ENCODE measurements around the gene MAML3. TPM values are rescaled to one million over a fixed set of nuclear protein-coding genes. Genes with fewer than 3 reads are reported as not detected.

MAML3 gene
- total RNA-seq, 4 donors from 2014 or later: 18.2 to 42.7 (median 28.6) TPM

DNA sequence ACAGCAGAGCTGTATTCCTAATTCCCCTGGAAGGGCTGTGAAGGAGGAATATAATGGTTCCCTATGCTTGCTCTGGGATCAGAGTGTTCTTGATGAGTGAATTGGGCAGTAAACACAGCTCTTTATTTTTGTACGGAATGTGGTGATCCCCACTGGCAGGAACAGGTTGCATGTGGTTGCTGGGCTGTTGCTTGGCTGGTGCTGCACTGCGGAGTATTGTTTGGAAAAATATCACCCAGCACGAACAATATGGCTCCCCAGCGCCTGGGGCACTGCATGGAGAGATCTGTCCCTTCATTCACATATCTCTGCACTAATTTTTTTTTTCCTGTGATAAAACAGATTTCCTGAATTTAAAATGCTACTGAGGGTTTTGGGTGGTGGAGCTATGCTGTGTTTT lies 368.6 kb downstream of the MAML3 start:
- 91% methylated on average over 4 of the region's 4 CpGs for WGBS
- DNase-seq (ENCODE audit: low spot score in 2 of 2): no peak
- H3K27ac ChIP-seq: no peak overlapping the region
- H3K36me3 ChIP-seq: no peaks in the 10 kb centered on the region
- H3K4me1 ChIP-seq: no peaks in the 10 kb centered on the region
- no peak overlapping the region for H3K4me3 ChIP-seq
- no peaks in the 10 kb centered on the region for H3K9me3 ChIP-seq
- no peaks in the 10 kb centered on the region for H3K27me3 ChIP-seq
- TF ChIP-seq POLR2A (IDR thresholded peaks at IDR 0.05): no peak
- no peak for TF ChIP-seq CTCF (IDR thresholded peaks at IDR 0.05)
- no peak for TF ChIP-seq EP300 (IDR thresholded peaks at IDR 0.05)
- no peak for TF ChIP-seq POLR2AphosphoS5 (IDR thresholded peaks at IDR 0.05)

DNA sequence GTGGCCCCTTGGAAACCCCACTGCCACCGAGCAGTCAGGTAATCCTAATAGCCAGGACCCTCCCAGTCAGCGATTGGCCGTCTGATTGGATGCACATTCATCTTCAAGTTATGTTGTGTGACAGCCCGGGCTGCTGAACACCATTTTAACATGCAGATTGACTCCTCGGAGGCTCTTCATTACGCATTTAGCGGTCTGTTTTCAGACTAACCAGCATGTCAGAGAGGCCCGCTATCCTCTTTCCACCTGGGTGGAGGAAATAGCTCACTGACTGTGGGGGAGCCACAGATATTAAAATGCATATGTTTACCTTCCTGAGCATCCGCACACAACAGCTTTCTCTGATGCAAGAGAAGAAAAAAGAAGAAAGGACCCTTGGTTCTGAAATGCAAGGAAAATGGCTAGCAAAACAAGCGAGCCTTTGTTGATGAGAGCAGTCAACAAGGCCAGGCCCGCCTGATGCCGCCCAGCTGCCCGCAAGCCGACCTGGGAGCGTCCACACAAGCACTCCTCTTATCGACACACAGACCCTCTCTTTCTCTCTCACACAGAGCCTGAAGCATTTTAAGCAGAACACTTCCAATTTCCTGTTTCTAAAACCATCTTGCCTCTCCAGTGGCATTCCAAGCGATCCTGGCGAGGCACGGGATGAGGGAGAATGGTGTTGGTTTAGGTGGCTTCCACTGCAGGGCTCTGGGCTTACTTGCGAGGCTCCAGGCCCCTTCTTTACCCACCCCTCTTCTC lies 370.1 kb downstream of the MAML3 start:
- Histone ChIP-seq H3K4me1 (no peaks in the 10 kb centered on the region), H3K36me3 (no peaks in the 10 kb centered on the region), H3K27me3 (no peaks in the 10 kb centered on the region), H3K27ac (peak overlapping the region; percentile 22), H3K4me3 (no peak overlapping the region), H3K9me3 (no peaks in the 10 kb centered on the region)
- WGBS: 82% methylated on average over 20 of the region's 20 CpGs
- DNase-seq (ENCODE audit: low spot score in 2 of 2): no peak
- no peak for TF ChIP-seq POLR2AphosphoS5 (IDR thresholded peaks at IDR 0.05)
- TF ChIP-seq CTCF (IDR thresholded peaks at IDR 0.05): no peak
- TF ChIP-seq EP300 (IDR thresholded peaks at IDR 0.05): no peak
- TF ChIP-seq POLR2A (IDR thresholded peaks at IDR 0.05): no peak

DNA sequence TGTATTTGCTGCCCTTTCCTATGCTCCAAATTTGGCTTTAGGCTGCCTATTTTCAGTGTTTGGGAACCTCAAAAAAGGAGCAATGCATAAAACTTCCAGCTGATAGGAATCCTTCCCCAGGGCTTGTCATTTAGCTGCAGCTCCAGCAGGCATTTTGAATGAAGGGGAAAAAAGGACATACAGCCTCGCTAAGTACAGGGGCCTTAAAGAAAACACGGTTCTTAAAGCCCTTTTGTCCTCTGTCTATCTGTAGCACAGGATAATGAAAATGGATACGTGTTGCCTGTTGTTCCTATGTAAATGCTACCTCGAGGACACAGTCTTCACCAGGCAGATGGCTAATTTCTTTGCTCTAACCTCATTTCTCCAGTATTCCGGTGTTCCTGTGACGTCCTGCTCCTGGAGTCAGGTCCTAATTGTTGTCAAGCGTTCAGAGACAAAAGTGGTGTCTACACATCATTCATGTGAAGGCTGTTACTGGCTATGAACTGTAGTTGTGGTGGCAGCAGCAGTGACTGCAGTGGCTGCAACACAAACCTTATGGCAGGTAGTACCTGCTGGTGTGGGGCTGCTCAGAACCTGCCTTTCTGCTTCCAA lies 371.0 kb downstream of the MAML3 start:
- DNase-seq (ENCODE audit: low spot score in 2 of 2): no peak
- TF ChIP-seq POLR2A (IDR thresholded peaks at IDR 0.05): no peak
- no peak for TF ChIP-seq CTCF (IDR thresholded peaks at IDR 0.05)
- TF ChIP-seq EP300 (IDR thresholded peaks at IDR 0.05): no peak
- no peak for TF ChIP-seq POLR2AphosphoS5 (IDR thresholded peaks at IDR 0.05)
- Histone ChIP-seq H3K4me1 (no peaks in the 10 kb centered on the region), H3K36me3 (no peaks in the 10 kb centered on the region), H3K27me3 (no peaks in the 10 kb centered on the region), H3K9me3 (no peaks in the 10 kb centered on the region), H3K4me3 (no peak overlapping the region), H3K27ac (no peak overlapping the region)
- 90% methylated on average over 7 of the region's 7 CpGs for WGBS

GRCh38 chr4:139781066-139781465 lies 372.9 kb downstream of the MAML3 start:
- H3K36me3 ChIP-seq: no peaks in the 10 kb centered on the region
- no peak overlapping the region for H3K4me3 ChIP-seq
- no peaks in the 10 kb centered on the region for H3K27me3 ChIP-seq
- 84% methylated on average over 3 of the region's 3 CpGs for WGBS
- no peak overlapping the region for H3K27ac ChIP-seq
- TF ChIP-seq POLR2A (IDR thresholded peaks at IDR 0.05) (no peak), CTCF (IDR thresholded peaks at IDR 0.05) (no peak), EP300 (IDR thresholded peaks at IDR 0.05) (no peak), POLR2AphosphoS5 (IDR thresholded peaks at IDR 0.05) (no peak)
- no peaks in the 10 kb centered on the region for H3K4me1 ChIP-seq
- DNase-seq (ENCODE audit: low spot score in 2 of 2): no peak
- H3K9me3 ChIP-seq: no peaks in the 10 kb centered on the region

GRCh38 chr4:139779691-139780090 lies 374.3 kb downstream of the MAML3 start:
- no peak for DNase-seq (ENCODE audit: low spot score in 2 of 2)
- Histone ChIP-seq H3K27me3 (no peaks in the 10 kb centered on the region), H3K9me3 (no peaks in the 10 kb centered on the region), H3K4me1 (no peaks in the 10 kb centered on the region), H3K36me3 (no peaks in the 10 kb centered on the region), H3K27ac (no peak overlapping the region), H3K4me3 (no peak overlapping the region)
- 89% methylated on average over 9 of the region's 9 CpGs for WGBS
- TF ChIP-seq EP300 (IDR thresholded peaks at IDR 0.05) (no peak), POLR2AphosphoS5 (IDR thresholded peaks at IDR 0.05) (no peak), CTCF (IDR thresholded peaks at IDR 0.05) (no peak), POLR2A (IDR thresholded peaks at IDR 0.05) (no peak)

All from suprapubic skin (tissue), 4 donors.